ENCODE measurements around the gene PCBP3. TPM values are rescaled to one million over a fixed set of nuclear protein-coding genes. Genes with fewer than 3 reads are reported as not detected.

The PCBP3 gene
- total and polyA plus RNA-seq, 2 of the 13 experiments (the other 11 are each of a cell fraction or from before 2014, with no cell fraction given) = not detected

DNA sequence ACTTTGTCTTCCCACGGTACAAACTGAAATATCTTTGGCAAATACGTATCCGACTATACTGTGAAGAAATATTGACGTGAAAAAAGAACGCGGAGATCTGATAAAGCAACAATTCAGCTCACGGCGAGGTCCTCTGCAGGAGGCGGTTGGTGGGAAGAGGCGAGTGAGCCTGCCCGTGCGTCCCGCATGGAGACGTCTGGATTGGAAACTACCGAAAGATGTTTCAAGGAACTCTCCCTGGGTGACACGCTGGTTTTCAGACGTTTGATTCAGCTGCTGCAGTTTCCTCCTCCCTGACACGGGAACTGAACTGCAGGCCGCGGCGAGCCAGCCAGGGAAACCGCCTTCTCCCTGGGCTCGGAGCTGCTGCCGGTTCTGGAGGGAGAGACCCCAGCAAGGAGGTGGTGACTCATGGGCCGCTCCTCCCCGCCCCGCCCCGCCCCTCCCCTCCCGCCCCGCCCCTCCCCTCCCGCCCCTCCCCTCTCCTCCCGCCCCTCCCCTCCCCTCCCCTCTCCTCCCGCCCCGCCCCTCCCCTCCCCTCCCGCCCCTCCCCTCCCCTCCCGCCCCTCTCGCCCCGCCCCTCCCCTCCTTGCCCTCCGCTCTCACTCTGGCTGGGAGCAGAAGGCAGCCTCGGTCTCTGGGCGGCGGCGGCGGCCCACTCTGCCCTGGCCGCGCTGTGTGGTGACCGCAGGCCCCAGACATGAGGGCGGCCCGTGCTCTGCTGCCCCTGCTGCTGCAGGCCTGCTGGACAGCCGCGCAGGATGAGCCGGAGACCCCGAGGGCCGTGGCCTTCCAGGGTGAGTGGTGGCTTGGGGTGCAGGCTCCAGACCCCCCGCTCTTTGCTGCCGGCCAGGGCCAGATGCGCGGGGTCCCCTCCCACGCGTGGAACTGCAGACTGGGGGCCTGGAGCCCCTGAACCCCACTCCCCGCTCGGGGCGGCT lies 337.9 kb downstream of the PCBP3 start, which contains the start of gene COL6A1 (continued):
- TF ChIP-seq, protein P1, sequence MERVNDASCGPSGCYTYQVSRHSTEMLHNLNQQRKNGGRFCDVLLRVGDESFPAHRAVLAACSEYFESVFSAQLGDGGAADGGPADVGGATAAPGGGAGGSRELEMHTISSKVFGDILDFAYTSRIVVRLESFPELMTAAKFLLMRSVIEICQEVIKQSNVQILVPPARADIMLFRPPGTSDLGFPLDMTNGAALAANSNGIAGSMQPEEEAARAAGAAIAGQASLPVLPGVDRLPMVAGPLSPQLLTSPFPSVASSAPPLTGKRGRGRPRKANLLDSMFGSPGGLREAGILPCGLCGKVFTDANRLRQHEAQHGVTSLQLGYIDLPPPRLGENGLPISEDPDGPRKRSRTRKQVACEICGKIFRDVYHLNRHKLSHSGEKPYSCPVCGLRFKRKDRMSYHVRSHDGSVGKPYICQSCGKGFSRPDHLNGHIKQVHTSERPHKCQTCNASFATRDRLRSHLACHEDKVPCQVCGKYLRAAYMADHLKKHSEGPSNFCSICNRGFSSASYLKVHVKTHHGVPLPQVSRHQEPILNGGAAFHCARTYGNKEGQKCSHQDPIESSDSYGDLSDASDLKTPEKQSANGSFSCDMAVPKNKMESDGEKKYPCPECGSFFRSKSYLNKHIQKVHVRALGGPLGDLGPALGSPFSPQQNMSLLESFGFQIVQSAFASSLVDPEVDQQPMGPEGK (CRISPR knock-in tag; IDR thresholded peaks at IDR 0.05) = peak; percentile 23; the same call in 1 of the 2 replicates
- TF ChIP-seq HNRNPK (IDR thresholded peaks at IDR 0.05; ENCODE audit: low read depth, low read length, poor library complexity, severe bottlenecking) = peak; percentile 55
- TF ChIP-seq, protein P2, sequence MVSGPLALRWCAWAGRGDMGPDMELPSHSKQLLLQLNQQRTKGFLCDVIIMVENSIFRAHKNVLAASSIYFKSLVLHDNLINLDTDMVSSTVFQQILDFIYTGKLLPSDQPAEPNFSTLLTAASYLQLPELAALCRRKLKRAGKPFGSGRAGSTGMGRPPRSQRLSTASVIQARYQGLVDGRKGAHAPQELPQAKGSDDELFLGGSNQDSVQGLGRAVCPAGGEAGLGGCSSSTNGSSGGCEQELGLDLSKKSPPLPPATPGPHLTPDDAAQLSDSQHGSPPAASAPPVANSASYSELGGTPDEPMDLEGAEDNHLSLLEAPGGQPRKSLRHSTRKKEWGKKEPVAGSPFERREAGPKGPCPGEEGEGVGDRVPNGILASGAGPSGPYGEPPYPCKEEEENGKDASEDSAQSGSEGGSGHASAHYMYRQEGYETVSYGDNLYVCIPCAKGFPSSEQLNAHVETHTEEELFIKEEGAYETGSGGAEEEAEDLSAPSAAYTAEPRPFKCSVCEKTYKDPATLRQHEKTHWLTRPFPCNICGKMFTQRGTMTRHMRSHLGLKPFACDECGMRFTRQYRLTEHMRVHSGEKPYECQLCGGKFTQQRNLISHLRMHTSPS (CRISPR knock-in tag; IDR thresholded peaks at IDR 0.05; ENCODE audit: low read depth) = no peak
- 0 out of 2 replicates have a peak, but pooled peaks have one; percentile 9 for TF ChIP-seq MAX (IDR thresholded peaks at IDR 0.05)
- TF ChIP-seq HNF4A (CRISPR knock-in tag; IDR thresholded peaks at IDR 0.05) = no peak
- no peak for TF ChIP-seq HES4 (CRISPR knock-in tag; IDR thresholded peaks at IDR 0.05; ENCODE audit: borderline replicate concordance)
- TF ChIP-seq REPIN1 (CRISPR knock-in tag; IDR thresholded peaks at IDR 0.05; ENCODE audit: borderline replicate concordance, low read depth) = no peak
- TF ChIP-seq SPEN (CRISPR knock-in tag; IDR thresholded peaks at IDR 0.05; ENCODE audit: low read depth) = peak; percentile 37
- peak; percentile 6; the same call in 1 of the 2 replicates for TF ChIP-seq ZNF768 (CRISPR knock-in tag; IDR thresholded peaks at IDR 0.05)
- no peak for TF ChIP-seq ZMAT3 (CRISPR knock-in tag; conservative IDR thresholded peaks at IDR 0.05)
- TF ChIP-seq KDM6A (CRISPR knock-in tag; IDR thresholded peaks at IDR 0.05; ENCODE audit: low read depth) = no peak
- peak; percentile 93 for TF ChIP-seq ZSCAN25 (CRISPR knock-in tag; IDR thresholded peaks at IDR 0.05)
- TF ChIP-seq TAF1 (CRISPR knock-in tag; IDR thresholded peaks at IDR 0.05) = peak; percentile 55; the same call in 1 of the 2 replicates
- no peak for TF ChIP-seq NFKB2 (CRISPR knock-in tag; IDR thresholded peaks at IDR 0.05; ENCODE audit: borderline replicate concordance)
- peak; percentile 27; the same call in 1 of the 2 replicates for TF ChIP-seq CTCF (CRISPR knock-in tag; IDR thresholded peaks at IDR 0.05)
- TF ChIP-seq MED1 (CRISPR knock-in tag; IDR thresholded peaks at IDR 0.05) = no peak
- no peak for TF ChIP-seq ZFP36L1 (CRISPR knock-in tag; IDR thresholded peaks at IDR 0.05)
- TF ChIP-seq AKNA (CRISPR knock-in tag; IDR thresholded peaks at IDR 0.05; ENCODE audit: borderline replicate concordance) = no peak

Data from HepG2 (cell line).